Chondrocyte (in vitro differentiated cells): ENCODE results near the gene TRIB2. TPM values are rescaled to one million over a fixed set of nuclear protein-coding genes. Genes with fewer than 3 reads are reported as not detected.

Experiments
- DNase-seq: peaks from one replicate; pipeline ENCODE4 v3.0.0; 2021; ENCODE audit warnings: mixed read lengths, low spot score
- H3K27ac Mint-ChIP-seq: one replicate; pipeline ENCODE4 v1.8.0; 2021; ENCODE audit warnings: mild to moderate bottlenecking, moderate library complexity, mixed read lengths; ENCODE audit not compliant: unreplicated experiment
- H3K27me3 Mint-ChIP-seq: 2 replicates; pipeline ENCODE4 v1.8.0; 2021; ENCODE audit warnings: low read depth, mixed read lengths
- H3K36me3 Mint-ChIP-seq: 2 replicates; pipeline ENCODE4 v1.8.0; 2021; ENCODE audit warnings: low read depth, mixed read lengths
- H3K4me1 Mint-ChIP-seq: 2 replicates; pipeline ENCODE4 v1.8.0; 2021; ENCODE audit warnings: low read depth, mild to moderate bottlenecking, mixed read lengths
- H3K4me3 Mint-ChIP-seq: one replicate; pipeline ENCODE4 v1.8.0; 2021; ENCODE audit warnings: mild to moderate bottlenecking, moderate library complexity, mixed read lengths; ENCODE audit not compliant: unreplicated experiment
- H3K9me3 Mint-ChIP-seq: 2 replicates; pipeline ENCODE4 v1.8.0; 2021; ENCODE audit warnings: low read depth, mixed read lengths
- CTCF ChIP-seq: fragments of 200-600 bp; sonication (generic); IDR thresholded peaks from 2 replicates; pipeline ENCODE4 v1.5.0; 2021; ENCODE audit warnings: antibody characterized with exemption, mild to moderate bottlenecking, moderate library complexity
- total RNA-seq: library from RNA; stranded (reverse); gene quantifications from 3 replicates; pipeline ENCODE4 v1.2.1, GENCODE V29; 2021

TRIB2 gene
- total RNA-seq, 1 donor from 2014 or later: 37.5 TPM

- no peak overlapping the region for H3K27ac Mint-ChIP-seq
- TF ChIP-seq CTCF: peak; percentile 31
- peaks cover 6% of the 10 kb centered on the region for H3K9me3 Mint-ChIP-seq
- no peaks in the 10 kb centered on the region for H3K36me3 Mint-ChIP-seq
- no peak overlapping the region for H3K4me3 Mint-ChIP-seq
- H3K27me3 Mint-ChIP-seq: peaks cover 5% of the 10 kb centered on the region
- peaks cover 17% of the 10 kb centered on the region for H3K4me1 Mint-ChIP-seq
- DNase-seq: no peak
Observed at GRCh38 chr2:12773586-12774394, 57.1 kb downstream of the TRIB2 start.

GRCh38 chr2:12774395-12774727 lies 57.6 kb downstream of the TRIB2 start:
- no peak for DNase-seq
- peaks cover 17% of the 10 kb centered on the region for H3K4me1 Mint-ChIP-seq
- peaks cover 6% of the 10 kb centered on the region for H3K9me3 Mint-ChIP-seq
- no peak overlapping the region for H3K27ac Mint-ChIP-seq
- no peak overlapping the region for H3K4me3 Mint-ChIP-seq
- H3K27me3 Mint-ChIP-seq: peaks cover 4% of the 10 kb centered on the region
- no peak for TF ChIP-seq CTCF
- no peaks in the 10 kb centered on the region for H3K36me3 Mint-ChIP-seq

- Mint-ChIP-seq H3K4me3 (no peak overlapping the region), H3K4me1 (peaks cover 17% of the 10 kb centered on the region), H3K9me3 (peaks cover 6% of the 10 kb centered on the region), H3K27me3 (no peaks in the 10 kb centered on the region), H3K27ac (no peak overlapping the region), H3K36me3 (no peaks in the 10 kb centered on the region)
- TF ChIP-seq CTCF: no peak
- DNase-seq: no peak
Observed at GRCh38 chr2:12776521-12776961, 59.8 kb downstream of the TRIB2 start.

GRCh38 chr2:12778369-12778768 lies 61.6 kb downstream of the TRIB2 start:
- TF ChIP-seq CTCF: no peak
- Mint-ChIP-seq H3K4me1 (peaks cover 11% of the 10 kb centered on the region), H3K27ac (no peak overlapping the region), H3K4me3 (no peak overlapping the region), H3K27me3 (no peaks in the 10 kb centered on the region), H3K36me3 (no peaks in the 10 kb centered on the region), H3K9me3 (peaks cover 6% of the 10 kb centered on the region)
- DNase-seq: no peak

- no peak for DNase-seq
- peaks cover 6% of the 10 kb centered on the region for H3K9me3 Mint-ChIP-seq
- H3K27me3 Mint-ChIP-seq: no peaks in the 10 kb centered on the region
- no peak overlapping the region for H3K27ac Mint-ChIP-seq
- TF ChIP-seq CTCF: no peak
- no peaks in the 10 kb centered on the region for H3K36me3 Mint-ChIP-seq
- H3K4me1 Mint-ChIP-seq: peaks cover 5% of the 10 kb centered on the region
- no peak overlapping the region for H3K4me3 Mint-ChIP-seq
Observed at GRCh38 chr2:12778811-12779579, 62.3 kb downstream of the TRIB2 start.
